Right lung (tissue), 5 donors: ENCODE measurements around the gene TMEM240. TPM values are rescaled to one million over a fixed set of nuclear protein-coding genes. Genes with fewer than 3 reads are reported as not detected.
"Not testable (repeated sequence)": the region's sequence is repeated elsewhere in the genome, so short reads cannot be mapped to it uniquely, and the experiment has no call there.

Experiments
- DNase-seq, 2 donors: peaks; one replicate each; pipeline ENCODE4 v3.0.0-alpha.2; 2013
- polyA plus RNA-seq, 5 donors: library from polyadenylated mRNA; unstranded; fragments of 120-200 nt; gene quantifications; one replicate each; pipeline versions ENCODE4 v1.2.1 to v1.2.3, GENCODE V29; 2013; ENCODE audit warnings: inconsistent platforms in 1 of 5, low replicate concordance in 1 of 5; ENCODE audit not compliant: insufficient read length in 5 of 5, insufficient read depth in 1 of 5

The TMEM240 gene
- polyA plus RNA-seq, 5 donors = 3.8 to 8.1 (median 4.5) TPM

- no peak for DNase-seq
Observed at GRCh38 chr1:1559066-1559465, 18.6 kb upstream of the TMEM240 start.

- no peak for DNase-seq
Observed at GRCh38 chr1:1558591-1558990, 18.2 kb upstream of the TMEM240 start.

- not testable (repeated sequence) for DNase-seq
Observed at GRCh38 chr1:1557688-1558087, 17.3 kb upstream of the TMEM240 start.

GRCh38 chr1:1556961-1557360 lies 16.5 kb upstream of the TMEM240 start:
- not testable (repeated sequence) for DNase-seq

GRCh38 chr1:1556505-1556904 lies 16.1 kb upstream of the TMEM240 start:
- DNase-seq = no peak

- no peak for DNase-seq
Observed at GRCh38 chr1:1554926-1555915, 14.8 kb upstream of the TMEM240 start.

- no peak for DNase-seq
Observed at GRCh38 chr1:1554550-1554925, 14.1 kb upstream of the TMEM240 start.

- DNase-seq = no peak
Observed at GRCh38 chr1:1553821-1554494, 13.5 kb upstream of the TMEM240 start.

GRCh38 chr1:1552263-1552639 lies 11.8 kb upstream of the TMEM240 start:
- DNase-seq = no peak

- no peak for DNase-seq
Observed at GRCh38 chr1:1551524-1552262, 11.3 kb upstream of the TMEM240 start.

GRCh38 chr1:1550591-1551432 lies 10.4 kb upstream of the TMEM240 start:
- no peak for DNase-seq

GRCh38 chr1:1550087-1550486 lies 9.7 kb upstream of the TMEM240 start:
- no peak for DNase-seq

- DNase-seq = no peak
Observed at GRCh38 chr1:1548591-1548990, 8.2 kb upstream of the TMEM240 start.

- no peak for DNase-seq
Observed at GRCh38 chr1:1547476-1547875, 7.1 kb upstream of the TMEM240 start.

GRCh38 chr1:1547011-1547410 lies 6.6 kb upstream of the TMEM240 start:
- DNase-seq = no peak

- no peak for DNase-seq
Observed at GRCh38 chr1:1545946-1546737, 5.7 kb upstream of the TMEM240 start.

GRCh38 chr1:1544544-1544943 lies 4.1 kb upstream of the TMEM240 start:
- DNase-seq = no peak

GRCh38 chr1:1543706-1544099 lies 3.3 kb upstream of the TMEM240 start:
- DNase-seq = no peak

- no peak for DNase-seq
Observed at GRCh38 chr1:1542766-1543705, 2.6 kb upstream of the TMEM240 start.
